ENCODE data around the gene SPRED2. TPM values are rescaled to one million over a fixed set of nuclear protein-coding genes. Genes with fewer than 3 reads are reported as not detected.

SPRED2 gene, protein sequence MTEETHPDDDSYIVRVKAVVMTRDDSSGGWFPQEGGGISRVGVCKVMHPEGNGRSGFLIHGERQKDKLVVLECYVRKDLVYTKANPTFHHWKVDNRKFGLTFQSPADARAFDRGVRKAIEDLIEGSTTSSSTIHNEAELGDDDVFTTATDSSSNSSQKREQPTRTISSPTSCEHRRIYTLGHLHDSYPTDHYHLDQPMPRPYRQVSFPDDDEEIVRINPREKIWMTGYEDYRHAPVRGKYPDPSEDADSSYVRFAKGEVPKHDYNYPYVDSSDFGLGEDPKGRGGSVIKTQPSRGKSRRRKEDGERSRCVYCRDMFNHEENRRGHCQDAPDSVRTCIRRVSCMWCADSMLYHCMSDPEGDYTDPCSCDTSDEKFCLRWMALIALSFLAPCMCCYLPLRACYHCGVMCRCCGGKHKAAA
- total RNA-seq (ENCODE audit: low replicate concordance), result 4.6 and 5.1 TPM in 2 replicates

GRCh38 chr2:65432227-65433190 lies at the start of gene SPRED2:
Gene SPRED2, minus strand, starts transcription at chr2:65432599. Its CDS starts 612 bp downstream, at chr2:65431987.

Other genes starting within 250 kb of the SPRED2 start
- 44.5 and 103 TPM in 2 replicates for gene ACTR2, start 204.8 kb downstream of the SPRED2 start, total RNA-seq (ENCODE audit: low replicate concordance)

Data from smooth muscle cell of the coronary artery (primary cell).